Measurements from ENCODE around the gene GYPC.

Gene GYPC

GRCh38 chr2:126634273-126634861, 21.6 kb upstream of the GYPC start:
- no peak overlapping the region for H3K4me3 ChIP-seq (replicated peaks; ENCODE audit: insufficient read depth, low read length)
- H3K27me3 ChIP-seq (ENCODE audit: insufficient read depth, poor library complexity, severe bottlenecking): peaks cover 3% of the 10 kb centered on the region
- TF ChIP-seq SPI1 (IDR thresholded peaks at IDR 0.05; ENCODE audit: borderline replicate concordance, low read depth) (no peak), POLR2AphosphoS5 (IDR thresholded peaks at IDR 0.05; ENCODE audit: low read depth) (no peak), CTCF (IDR thresholded peaks at IDR 0.05; ENCODE audit: insufficient read depth, low read length) (no peak), GABPA (IDR thresholded peaks at IDR 0.05; ENCODE audit: low read depth) (no peak), REST (IDR thresholded peaks at IDR 0.05; ENCODE audit: insufficient replicate concordance, low read depth) (no peak)
- no peak for DNase-seq (ENCODE audit: low read depth in 1 of 2, low spot score in 1 of 2)
- no peak overlapping the region for H3K27ac ChIP-seq (replicated peaks)

GRCh38 chr2:126635281-126635680, 20.7 kb upstream of the GYPC start:
- Histone ChIP-seq H3K4me3 (replicated peaks; ENCODE audit: insufficient read depth, low read length) (no peak overlapping the region), H3K27me3 (ENCODE audit: insufficient read depth, poor library complexity, severe bottlenecking) (peaks cover 3% of the 10 kb centered on the region), H3K27ac (replicated peaks) (no peak overlapping the region)
- DNase-seq (ENCODE audit: low read depth in 1 of 2, low spot score in 1 of 2): no peak
- TF ChIP-seq GABPA (IDR thresholded peaks at IDR 0.05; ENCODE audit: low read depth) (no peak), POLR2AphosphoS5 (IDR thresholded peaks at IDR 0.05; ENCODE audit: low read depth) (no peak), SPI1 (IDR thresholded peaks at IDR 0.05; ENCODE audit: borderline replicate concordance, low read depth) (no peak), REST (IDR thresholded peaks at IDR 0.05; ENCODE audit: insufficient replicate concordance, low read depth) (no peak), CTCF (IDR thresholded peaks at IDR 0.05; ENCODE audit: insufficient read depth, low read length) (no peak)

- TF ChIP-seq SPI1 (IDR thresholded peaks at IDR 0.05; ENCODE audit: borderline replicate concordance, low read depth) (no peak), CTCF (IDR thresholded peaks at IDR 0.05; ENCODE audit: insufficient read depth, low read length) (no peak), GABPA (IDR thresholded peaks at IDR 0.05; ENCODE audit: low read depth) (no peak), POLR2AphosphoS5 (IDR thresholded peaks at IDR 0.05; ENCODE audit: low read depth) (no peak), REST (IDR thresholded peaks at IDR 0.05; ENCODE audit: insufficient replicate concordance, low read depth) (no peak)
- Histone ChIP-seq H3K4me3 (replicated peaks; ENCODE audit: insufficient read depth, low read length) (no peak overlapping the region), H3K27me3 (ENCODE audit: insufficient read depth, poor library complexity, severe bottlenecking) (peaks cover 3% of the 10 kb centered on the region), H3K27ac (replicated peaks) (no peak overlapping the region)
- DNase-seq (ENCODE audit: low read depth in 1 of 2, low spot score in 1 of 2): no peak
These were observed 20.2 kb upstream of the GYPC start for GRCh38 chr2:126635736-126636135.
